Panc1 (cell line): ENCODE data around the gene ADCY9. TPM values are rescaled to one million over a fixed set of nuclear protein-coding genes. Genes with fewer than 3 reads are reported as not detected.

Source experiments
- ATAC-seq: fragments of 200-7000 bp; cut with Tn5 transposase; 2 replicates; pipeline ENCODE4 v1.9.1; 2020; ENCODE audit warnings: mild to moderate bottlenecking, moderate library complexity
- BruUV-seq: library from RNA; stranded (reverse); fragments of 400-500 nt; replicated peaks from 2 replicates; lab custom pipeline; 2021; lab: Mats Ljungman, UMichigan
- CTCF ChIA-PET: fragments of 300-600 bp; sonication (Branson Sonifier 250); formaldehyde crosslinking; loops from one replicate; lab custom pipeline; 2022; ENCODE audit warnings: antibody characterized with exemption; lab: Charles Lee
- POLR2A ChIA-PET: fragments of 300-600 bp; sonication (Branson Sonifier 250); formaldehyde crosslinking; loops from one replicate; lab custom pipeline; 2022; ENCODE audit warnings: antibody characterized with exemption; lab: Charles Lee
- DNase-seq: peaks from one replicate; pipeline ENCODE4 v3.0.0-alpha.2; 2010; ENCODE audit warnings: low read depth, low spot score
- H3K27ac ChIP-seq: 2 replicates; pipeline ENCODE4 v1.5.1; 2011; ENCODE audit warnings: mild to moderate bottlenecking, low read length, inconsistent platforms
- H3K27me3 ChIP-seq: fragments of 200-500 bp; sonication (Bioruptor generic); 2 replicates; pipeline ENCODE4 v1.6.0; 2014; ENCODE audit warnings: low read length, inconsistent platforms; ENCODE audit not compliant: control insufficient read depth, insufficient read depth
- H3K36me3 ChIP-seq: fragments of 200-500 bp; sonication (Bioruptor generic); 2 replicates; pipeline ENCODE4 v1.5.1; 2014; ENCODE audit warnings: inconsistent platforms, mild to moderate bottlenecking, low read length, moderate library complexity; ENCODE audit not compliant: control insufficient read depth, insufficient read depth
- H3K4me1 ChIP-seq: 2 replicates; pipeline ENCODE4 v1.5.1; 2011; ENCODE audit warnings: inconsistent platforms, mild to moderate bottlenecking, low read length, moderate library complexity; ENCODE audit not compliant: control insufficient read depth, insufficient read depth
- H3K4me3 ChIP-seq, 2 experiments: 2 replicates each; pipeline ENCODE4 v1.5.1; 2011 to 2012; ENCODE audit warnings: low read depth in 2 of 2, low read length in 2 of 2, mild to moderate bottlenecking in 2 of 2, inconsistent platforms in 1 of 2, moderate library complexity in 1 of 2
- H3K9me3 ChIP-seq: fragments of 200-500 bp; sonication (Bioruptor generic); 2 replicates; pipeline ENCODE4 v1.5.1; 2014; ENCODE audit warnings: low read depth, mild to moderate bottlenecking, inconsistent platforms, low read length, moderate library complexity; ENCODE audit not compliant: control insufficient read depth, insufficient read depth
- CTCF ChIP-seq: fragments of 450-650 bp; IDR thresholded peaks from 2 replicates; pipeline ENCODE4 v1.5.1; 2017; ENCODE audit warnings: mild to moderate bottlenecking
- POLR2AphosphoS5 ChIP-seq: IDR thresholded peaks from 2 replicates; pipeline ENCODE4 v1.6.1; 2012; ENCODE audit warnings: mild to moderate bottlenecking, low read depth, low read length, moderate library complexity
- REST ChIP-seq, 2 experiments: IDR thresholded peaks; 2 replicates each; pipeline ENCODE4 v1.6.1; 2011 to 2012; ENCODE audit warnings: low read depth in 2 of 2, control low read depth in 1 of 2, low read length in 1 of 2, mild to moderate bottlenecking in 1 of 2, moderate library complexity in 1 of 2; ENCODE audit not compliant: insufficient read depth in 1 of 2
- SIN3A ChIP-seq: IDR thresholded peaks from 2 replicates; pipeline ENCODE4 v1.6.1; 2012; ENCODE audit warnings: low read depth, mild to moderate bottlenecking, low read length, moderate library complexity, borderline replicate concordance; ENCODE audit not compliant: insufficient read depth
- TCF7L2 ChIP-seq: IDR thresholded peaks from 2 replicates; pipeline ENCODE4 v1.6.1; 2011; ENCODE audit warnings: mild to moderate bottlenecking, low read depth, low read length, inconsistent platforms
- in situ Hi-C: cut with HindIII; loops from 2 replicates; pipeline ENCODE4 v1.10.0; 2016; ENCODE audit warnings: low sequenced_read_pairs, low pct_unique_long_range_greater_than_20kb
- intact Hi-C: fragments of 100-400 bp; cut with micrococcal nuclease; formaldehyde crosslinking; loops from one replicate; pipeline ENCODE4 v1.10.0; 2022; ENCODE audit not compliant: unreplicated experiment
- total RNA-seq: library from RNA; stranded (reverse); gene quantifications from one replicate; pipeline ENCODE4 v1.2.1, GENCODE V29; 2021; ENCODE audit not compliant: unreplicated experiment

Gene ADCY9
- total RNA-seq, 1 experiment from 2014 or later, result 29.8 TPM

- in situ Hi-C loops (no loop called here), intact Hi-C loops (no loop called here)
- TF ChIP-seq REST (IDR thresholded peaks at IDR 0.05; ENCODE audit: insufficient read depth in 1 of 2, low read depth in 2 of 2, low read length in 1 of 2), result no peak
- Histone ChIP-seq H3K9me3 (no peaks in the 10 kb centered on the region), H3K36me3 (no peaks in the 10 kb centered on the region), H3K4me1 (no peaks in the 10 kb centered on the region; the same call in 1 of the 2 replicates), H3K27ac (no peak overlapping the region), H3K4me3 (no peak overlapping the region), H3K27me3 (no peaks in the 10 kb centered on the region)
- BruUV-seq, result no TSS peak
- DNase-seq (no peak), ATAC-seq (no peak)
- ChIA-PET CTCF (no interaction called here), POLR2A (no interaction called here)
Measured at GRCh38 chr16:4136229-4136813, 20.1 kb upstream of the ADCY9 start.

GRCh38 chr16:4135537-4135936, 19.3 kb upstream of the ADCY9 start:
- Histone ChIP-seq H3K27ac (no peak overlapping the region), H3K4me1 (no peaks in the 10 kb centered on the region; the same call in 1 of the 2 replicates), H3K27me3 (no peaks in the 10 kb centered on the region), H3K36me3 (no peaks in the 10 kb centered on the region), H3K9me3 (no peaks in the 10 kb centered on the region), H3K4me3 (no peak overlapping the region)
- no TSS peak for BruUV-seq
- DNase-seq (no peak), ATAC-seq (no peak)
- POLR2A ChIA-PET, result no interaction called here
- TF ChIP-seq CTCF (no peak), TCF7L2 (no peak), SIN3A (no peak), REST (IDR thresholded peaks at IDR 0.05; ENCODE audit: insufficient read depth in 1 of 2, low read depth in 2 of 2, low read length in 1 of 2) (no peak), POLR2AphosphoS5 (no peak)
- CTCF ChIA-PET, result no interaction called here
- in situ Hi-C loops (no loop called here), intact Hi-C loops (no loop called here)
